Right forelimb (tissue), 1 donor: ENCODE data around the gene CCDC120.
A peak's percentile ranks its signal among the peaks of the same experiment; 100 is the strongest.

ENCODE experiments used
- DNase-seq: peaks from one replicate; pipeline ENCODE4 v3.0.0-alpha.2; 2018

CCDC120 gene, protein sequence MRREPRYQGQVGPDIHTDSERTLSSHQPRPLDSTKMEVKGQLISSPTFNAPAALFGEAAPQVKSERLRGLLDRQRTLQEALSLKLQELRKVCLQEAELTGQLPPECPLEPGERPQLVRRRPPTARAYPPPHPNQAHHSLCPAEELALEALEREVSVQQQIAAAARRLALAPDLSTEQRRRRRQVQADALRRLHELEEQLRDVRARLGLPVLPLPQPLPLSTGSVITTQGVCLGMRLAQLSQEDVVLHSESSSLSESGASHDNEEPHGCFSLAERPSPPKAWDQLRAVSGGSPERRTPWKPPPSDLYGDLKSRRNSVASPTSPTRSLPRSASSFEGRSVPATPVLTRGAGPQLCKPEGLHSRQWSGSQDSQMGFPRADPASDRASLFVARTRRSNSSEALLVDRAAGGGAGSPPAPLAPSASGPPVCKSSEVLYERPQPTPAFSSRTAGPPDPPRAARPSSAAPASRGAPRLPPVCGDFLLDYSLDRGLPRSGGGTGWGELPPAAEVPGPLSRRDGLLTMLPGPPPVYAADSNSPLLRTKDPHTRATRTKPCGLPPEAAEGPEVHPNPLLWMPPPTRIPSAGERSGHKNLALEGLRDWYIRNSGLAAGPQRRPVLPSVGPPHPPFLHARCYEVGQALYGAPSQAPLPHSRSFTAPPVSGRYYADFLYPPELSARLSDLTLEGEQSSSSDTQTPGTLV

DNA sequence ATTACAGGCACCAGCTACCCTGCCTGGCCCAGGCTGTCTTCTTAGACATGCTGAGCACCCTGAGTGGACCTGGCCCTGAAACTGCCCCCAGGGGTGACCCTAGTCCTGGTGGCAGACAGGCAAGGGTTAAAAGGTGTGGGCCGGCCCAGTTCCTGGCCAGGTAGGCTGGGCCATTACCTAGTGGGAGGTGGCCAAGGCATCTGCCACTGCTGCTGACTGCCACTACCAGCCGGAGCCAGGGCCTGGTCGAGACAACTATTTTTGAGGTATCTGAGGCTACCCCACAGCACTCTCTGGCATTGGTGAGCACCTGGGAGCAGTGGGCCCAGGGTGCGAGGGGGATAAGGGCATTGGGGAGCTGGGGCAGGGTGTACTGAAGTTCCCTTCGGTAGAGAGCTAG is at the start of gene CCDC120:
Gene CCDC120, plus strand, starts transcription at position 206 of the 400 bp plus-strand sequence. CDS start 3,043 bp downstream, outside the sequence.
- no peak for DNase-seq

DNA sequence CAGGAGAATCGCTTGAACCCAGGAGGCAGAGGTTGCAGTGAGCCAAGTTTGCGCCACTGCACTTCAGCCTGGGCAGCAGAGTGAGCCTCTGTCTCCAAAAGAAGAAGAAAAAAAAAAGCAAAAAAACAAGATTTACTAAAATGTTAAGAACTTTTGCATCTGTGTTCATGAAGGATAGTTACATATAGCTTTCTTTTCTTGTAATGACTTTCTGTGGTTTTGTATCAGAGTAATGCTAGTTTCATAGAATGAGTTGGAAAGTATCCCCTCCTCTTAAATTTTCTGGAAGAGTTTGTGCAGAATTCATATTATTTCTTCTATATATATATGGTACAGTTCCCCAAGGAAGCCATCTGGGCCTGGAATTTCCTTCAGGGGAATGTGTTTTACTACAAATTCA is 39.7 kb upstream of the CCDC120 start:
- no peak for DNase-seq

DNA sequence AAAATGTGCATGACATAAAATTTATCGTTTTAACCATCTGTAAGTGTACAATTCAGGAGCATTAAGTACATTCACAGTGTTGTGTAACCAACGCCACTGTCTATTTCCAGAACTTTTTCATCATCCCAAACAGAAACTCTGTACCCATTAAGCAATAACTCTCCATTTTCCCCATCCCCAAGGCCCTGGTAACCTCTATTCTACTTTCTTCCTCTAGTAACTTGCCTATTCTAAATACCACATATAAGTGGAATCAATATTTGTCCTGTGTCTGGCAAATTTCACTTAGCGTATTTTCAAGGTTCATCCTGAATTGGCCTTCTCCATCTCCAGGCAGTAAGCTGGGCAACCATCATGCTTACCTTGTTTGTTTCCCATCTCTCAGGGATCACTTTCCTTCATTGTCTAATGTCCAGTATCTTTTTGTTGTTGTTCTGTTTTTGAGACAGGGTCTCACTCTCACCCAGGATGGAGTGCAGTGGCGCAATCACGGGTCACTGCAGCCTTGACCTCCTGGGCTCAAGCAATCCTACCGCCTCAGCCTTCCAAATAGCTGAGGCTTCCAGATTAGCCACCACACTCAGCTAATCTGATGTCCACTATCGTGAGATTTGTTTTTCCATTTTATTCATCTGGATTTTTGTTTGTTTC is 39.1 kb upstream of the CCDC120 start:
- DNase-seq = no peak

DNA sequence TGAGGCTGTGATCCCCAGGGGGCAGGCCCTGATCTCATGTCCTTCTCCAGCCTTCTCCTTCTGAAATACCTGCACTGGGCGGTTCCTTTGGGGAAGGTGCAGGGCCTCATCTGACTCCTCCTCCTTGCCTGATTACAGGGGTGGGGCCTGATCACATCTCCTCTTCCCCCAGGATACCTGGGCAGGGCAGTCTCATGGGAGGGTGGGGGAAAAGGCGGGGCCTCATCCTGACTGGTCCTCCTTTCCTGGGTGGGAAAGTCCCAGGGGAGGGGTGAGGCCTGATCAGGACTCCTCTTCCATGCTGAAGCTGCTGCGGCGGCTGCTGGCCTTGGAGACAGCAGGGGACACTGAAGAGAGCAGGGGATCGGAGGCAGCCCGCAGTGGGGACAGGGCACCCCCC is 28.9 kb upstream of the CCDC120 start:
- DNase-seq = no peak

DNA sequence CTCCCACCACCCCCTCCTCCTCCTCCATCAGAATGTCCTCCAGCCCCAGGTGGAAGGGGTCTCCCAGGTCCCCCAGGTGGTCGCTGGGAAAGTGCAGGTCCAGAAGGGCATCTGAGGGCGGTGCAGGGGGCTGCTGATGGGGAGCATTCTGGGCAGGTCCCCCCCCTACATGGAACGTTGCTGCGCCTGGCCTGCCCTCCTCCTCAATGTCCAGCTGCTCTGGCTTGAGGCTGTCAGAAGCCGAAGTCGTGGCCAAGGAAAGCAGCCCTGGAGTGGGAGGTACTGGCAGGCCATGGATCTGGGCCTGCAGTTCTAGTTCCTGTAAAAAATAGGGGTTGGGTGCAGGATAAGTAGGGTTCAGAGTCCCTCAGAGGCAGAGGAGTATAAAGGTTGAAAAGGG is 28.5 kb upstream of the CCDC120 start:
- no peak for DNase-seq

DNA sequence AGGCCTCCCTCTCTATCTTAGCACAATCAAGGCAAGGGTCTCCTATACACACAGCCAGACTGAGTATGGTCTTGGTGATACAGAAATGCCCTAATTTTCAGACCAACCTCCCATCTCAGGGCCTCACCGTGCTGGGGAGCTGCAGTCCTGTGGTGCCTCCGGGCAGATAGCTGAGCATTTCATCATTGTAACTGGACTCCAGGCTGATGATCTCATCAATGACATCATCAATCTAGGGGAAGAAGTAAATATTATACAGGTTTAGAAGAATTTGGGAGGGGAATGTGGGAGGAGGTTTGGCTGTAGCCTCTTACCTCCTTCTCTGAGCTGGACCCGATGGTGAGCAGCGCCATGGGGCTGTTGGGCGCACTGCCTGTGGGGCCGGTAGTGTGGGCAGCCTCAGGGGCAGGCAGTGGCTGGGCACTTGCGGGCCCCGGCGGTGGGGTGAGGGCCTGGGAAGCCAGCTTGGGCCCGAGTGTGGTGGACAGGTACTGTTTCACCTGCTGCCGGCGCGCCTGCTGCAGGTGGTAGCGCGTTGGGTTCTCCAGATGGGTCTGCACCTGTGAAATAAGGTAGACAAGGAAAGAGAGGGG is 20.8 kb upstream of the CCDC120 start:
- DNase-seq = no peak

DNA sequence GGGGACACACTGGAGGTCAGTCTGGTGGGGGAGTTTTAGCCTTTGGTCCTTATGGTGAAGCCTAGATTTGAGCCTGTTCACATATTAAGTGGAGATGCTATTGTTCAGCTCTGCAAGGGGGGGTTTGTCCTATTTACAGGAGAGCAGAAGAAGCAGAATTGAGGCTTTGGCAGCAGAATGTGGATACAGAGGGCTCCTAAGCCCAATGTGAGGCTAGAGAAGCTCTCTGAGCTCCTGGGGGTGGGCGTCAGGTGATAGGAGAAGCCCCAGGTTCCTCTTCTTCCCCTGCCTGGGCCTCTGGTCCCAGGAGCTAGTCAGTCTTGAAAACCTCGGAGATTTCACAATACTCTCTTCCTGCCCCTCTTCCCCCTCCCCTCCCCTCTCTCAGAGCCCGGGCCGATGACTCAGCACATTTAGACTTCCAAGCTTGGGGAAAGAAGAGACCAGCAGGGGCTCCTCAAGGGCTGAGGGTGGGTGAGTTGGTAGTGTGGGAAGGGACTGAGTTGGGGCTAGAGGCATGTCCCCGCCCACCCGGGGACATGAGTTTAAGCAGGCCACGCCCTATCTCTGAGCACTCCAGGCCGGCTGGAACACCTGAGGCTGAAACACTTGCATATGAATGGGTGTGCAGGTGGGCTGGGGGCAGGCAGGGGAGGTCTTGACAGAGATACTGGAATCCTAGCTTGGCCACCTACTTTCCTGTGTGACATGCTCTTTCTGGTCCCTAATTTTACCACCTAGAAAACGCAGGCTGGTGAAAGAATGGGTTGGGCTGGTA is 19.0 kb upstream of the CCDC120 start:
- DNase-seq = no peak

DNA sequence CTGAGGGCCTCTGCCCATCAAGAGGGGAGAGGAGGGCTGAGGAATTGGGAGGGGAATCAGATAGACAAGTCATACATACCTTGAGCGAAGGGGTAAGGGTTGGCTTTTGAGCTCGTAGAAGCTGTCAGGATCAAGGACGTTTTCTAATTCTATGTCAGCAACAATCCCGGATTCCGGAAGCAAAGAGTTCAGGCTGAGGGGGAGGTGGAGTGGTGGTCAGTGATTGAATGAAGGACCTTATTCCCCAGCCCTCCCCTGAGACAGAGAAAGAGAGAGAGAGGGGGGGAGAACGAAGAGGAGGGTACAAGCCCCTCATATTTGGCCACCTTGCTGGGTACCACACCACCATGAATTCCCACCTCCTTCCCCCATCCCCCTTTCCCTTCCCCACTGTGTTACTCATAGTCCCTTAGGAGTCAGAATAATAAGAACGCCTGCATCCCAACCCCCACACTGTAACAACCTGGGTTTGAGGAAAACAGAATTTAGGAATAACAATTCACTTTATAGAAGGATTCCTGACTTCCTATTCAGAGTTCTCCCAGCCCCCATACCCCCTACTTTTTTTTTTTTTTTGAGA is 18.3 kb upstream of the CCDC120 start:
- no peak for DNase-seq

DNA sequence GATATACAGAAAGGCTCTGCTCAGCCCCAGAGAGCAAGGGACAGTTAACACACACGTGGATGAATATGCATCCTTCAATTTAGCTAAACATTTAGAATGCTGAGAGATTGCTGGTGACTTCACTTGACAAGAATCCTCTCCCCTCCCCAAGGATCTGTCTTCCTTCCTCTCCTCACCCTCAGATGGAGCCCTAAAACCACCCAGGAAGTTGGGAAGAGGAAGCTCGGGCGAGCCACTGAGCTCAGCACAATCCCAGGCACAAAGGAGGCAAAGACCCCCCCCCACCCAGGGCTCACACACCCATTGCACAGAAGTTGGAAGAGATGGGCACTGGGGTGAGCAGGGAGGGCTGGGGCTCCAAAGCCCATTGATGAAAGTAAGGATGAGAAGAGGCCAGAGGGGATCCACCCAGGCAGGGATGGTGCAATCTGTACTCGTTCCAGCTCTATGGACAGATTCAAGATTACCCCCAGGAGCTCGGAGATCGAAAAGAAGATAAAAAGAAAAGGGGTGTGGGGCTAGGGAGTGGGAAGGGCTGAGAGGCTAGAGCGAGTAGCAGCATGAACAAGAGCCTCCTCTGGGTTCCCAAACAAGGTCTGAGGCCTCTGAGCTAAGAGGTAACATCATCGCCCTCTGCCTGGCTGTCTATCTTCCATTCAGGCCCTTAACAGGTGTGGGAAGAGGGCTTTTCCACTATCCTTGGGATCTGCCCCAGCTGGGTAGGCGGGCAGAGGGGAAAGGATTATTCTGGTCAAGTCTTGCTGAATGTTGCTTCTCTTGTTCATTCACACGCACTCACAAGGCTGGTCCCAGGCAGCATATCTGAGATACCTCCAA is 16.8 kb upstream of the CCDC120 start:
- DNase-seq = no peak

DNA sequence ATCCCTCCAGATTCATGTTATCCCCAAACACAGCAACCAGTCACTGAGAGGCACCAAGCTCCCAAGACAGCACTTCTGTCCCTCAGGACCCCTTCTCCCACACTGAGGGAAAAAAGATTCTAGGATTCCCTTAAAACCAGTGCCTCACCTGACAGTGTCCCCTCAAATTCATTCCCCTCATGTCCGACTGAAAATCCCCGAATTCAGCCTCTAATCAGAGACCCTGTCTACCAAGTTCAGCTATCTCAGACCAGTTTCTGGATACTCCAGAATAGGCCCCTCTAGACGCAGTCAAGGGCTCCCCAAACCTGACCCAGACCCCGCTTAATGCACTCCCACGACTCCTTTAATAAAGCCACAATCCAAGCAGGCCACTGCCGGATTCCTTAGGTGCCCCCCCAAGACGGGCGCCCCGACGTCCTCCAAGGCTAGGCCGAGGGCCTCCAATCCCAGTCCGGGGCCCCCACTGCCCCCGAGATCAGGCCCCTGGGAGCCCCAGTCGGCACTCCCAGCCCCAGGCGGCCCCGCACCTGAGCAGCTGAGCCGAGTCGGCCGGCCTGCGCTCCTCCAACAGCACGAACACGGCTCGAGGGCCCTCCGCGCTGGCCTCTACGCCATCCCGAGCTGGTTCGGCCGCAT is 16.1 kb upstream of the CCDC120 start:
- DNase-seq = no peak

DNA sequence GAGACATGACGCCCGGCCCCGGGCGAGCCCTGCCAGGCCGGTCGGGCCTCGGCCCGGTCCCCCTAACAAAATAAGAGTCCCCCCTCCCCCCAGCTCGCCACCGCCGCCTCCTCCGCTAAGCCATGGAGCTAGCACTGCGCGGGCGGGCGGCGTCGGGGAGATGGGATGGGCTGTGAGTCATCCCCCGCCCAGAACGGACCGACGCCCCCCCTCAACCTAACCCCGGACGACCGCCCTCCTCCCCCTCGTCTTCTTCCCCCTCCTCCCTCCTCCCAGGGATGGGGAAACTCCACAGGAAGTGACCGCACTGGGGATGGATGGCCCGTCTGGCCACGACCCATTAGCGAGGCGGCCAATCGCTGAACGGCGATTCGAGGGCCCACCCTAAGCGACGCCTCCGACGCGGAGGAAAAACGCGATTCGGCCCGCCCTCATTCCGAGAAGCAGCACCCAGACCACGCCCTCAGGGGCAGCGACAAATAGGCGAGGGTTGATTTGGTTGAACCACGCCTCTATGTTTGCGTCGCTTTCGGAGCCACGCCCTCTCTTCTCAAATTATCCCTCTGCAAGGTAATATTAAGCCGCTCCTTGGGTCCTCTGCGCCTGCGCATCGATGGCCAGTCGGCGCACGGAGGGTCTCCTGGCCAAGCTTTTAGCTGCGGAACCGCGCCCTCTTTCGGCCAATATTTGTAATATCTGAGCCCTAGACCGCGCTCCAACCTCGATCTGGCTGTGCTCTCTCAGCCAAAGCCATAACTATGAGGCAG is 15.4 kb upstream of the CCDC120 start, which contains the start of gene TFE3:
Gene TFE3, minus strand, starts transcription at position 138 of the 767 bp plus-strand sequence. Its CDS starts 131 bp downstream, at position 7.
- peak; percentile 94 for DNase-seq

DNA sequence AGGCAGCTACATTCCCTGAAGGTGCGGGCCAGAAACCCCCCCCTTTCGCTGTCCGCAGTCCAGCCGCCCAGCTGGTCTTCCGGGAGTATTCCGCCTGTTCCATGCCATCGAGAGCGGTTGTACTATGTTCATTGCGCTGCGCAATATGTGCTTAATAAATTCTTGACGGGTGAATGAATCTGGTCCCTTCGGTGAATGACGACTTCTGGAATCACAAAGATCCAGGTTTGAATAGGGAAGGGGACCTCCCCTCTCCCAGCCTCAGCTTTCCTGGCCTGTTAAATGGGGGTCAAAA is 14.9 kb upstream of the CCDC120 start:
- no peak for DNase-seq

DNA sequence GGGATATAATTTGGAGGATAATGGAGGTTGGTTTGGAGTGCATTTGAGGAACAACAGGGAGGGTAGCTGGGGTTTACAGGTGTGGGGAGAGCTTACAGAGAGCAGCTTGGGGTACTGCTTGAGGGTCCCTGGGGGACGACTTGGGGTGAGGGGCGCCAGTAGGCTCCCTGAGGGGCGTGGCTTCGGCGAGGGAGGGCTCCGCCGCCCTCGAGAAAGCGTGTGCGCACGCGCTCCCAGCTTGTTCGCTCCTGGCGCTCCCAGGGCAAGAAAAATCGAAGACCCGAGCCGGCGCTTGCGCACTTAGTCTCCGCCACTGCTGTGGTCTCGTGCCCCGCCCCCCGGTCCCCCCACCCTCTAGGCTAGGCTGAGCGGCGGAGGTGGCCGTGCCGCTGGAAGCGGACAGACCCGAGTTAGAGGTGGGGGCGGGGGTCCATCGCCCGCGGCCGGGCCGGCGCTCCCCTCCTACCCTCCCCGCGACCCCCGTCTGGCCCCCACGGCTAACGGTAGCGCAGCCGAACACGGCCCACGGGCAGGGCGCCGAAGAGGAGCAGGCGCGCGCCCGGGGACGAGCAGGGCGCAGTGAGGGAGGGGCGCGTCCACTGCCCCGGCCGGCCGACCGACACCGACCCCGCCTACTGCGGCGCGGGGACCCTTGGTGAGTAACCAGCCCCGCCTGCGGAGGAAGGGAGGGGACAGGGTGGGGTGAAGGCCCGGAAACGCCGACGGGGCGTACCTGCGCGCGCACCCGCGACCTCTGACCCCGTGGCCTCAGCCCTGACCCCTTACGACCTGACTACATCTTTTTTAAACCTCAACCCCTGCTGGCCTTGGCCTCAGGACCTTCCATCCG is 5.4 kb upstream of the CCDC120 start:
- DNase-seq = peak; percentile 73

DNA sequence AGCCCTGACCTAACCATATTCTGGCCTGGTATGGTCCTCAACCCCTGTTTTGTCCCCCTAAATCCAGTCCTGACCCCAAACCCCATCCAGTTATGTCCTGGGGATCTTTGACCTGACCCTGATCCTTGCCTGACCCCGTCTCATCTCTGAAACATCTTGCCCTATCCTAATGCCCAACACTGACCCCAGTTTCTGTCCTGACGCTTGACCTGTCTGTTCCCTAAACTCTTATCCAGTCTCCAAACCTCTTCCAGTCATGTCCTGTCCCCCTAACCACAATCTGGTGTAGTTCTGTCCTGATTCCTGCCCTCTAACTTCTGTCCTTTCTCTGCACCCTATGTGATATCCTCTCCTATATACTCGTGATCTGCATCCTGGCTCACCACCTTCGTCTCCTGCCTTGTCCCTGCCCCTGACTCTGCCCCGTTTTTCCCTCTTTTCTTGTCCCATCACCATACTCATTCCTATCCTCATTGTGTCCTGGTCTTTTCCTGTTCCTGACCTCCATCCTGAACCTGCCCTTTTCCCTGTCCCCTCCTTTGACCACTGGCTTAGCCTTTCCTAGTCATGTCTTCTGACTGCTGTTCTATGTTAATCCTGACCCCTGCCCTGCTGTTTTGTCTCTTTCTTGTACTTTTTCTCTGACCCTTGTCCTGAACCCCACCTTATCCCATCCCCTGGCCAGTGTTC is 4.6 kb upstream of the CCDC120 start:
- no peak for DNase-seq

DNA sequence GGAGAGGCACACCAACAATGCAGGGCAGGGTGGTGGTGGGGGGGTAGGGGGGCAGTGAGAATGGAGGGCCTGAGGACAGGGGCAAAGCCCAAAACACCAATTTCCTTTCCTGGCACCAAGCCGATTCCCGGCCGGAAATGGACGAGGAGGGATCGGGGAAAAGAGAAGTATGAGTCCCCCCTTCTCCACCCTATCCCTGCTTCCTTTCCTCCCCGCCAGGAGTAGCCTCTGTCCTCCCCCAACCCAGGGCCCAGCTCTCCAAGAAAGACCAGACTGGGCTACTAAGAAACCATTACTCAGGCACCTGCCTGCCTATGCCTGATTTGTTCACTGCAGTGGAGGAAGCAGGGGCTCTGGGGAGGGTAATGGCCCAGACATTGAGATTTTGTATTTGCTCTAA is 402 bp downstream of the CCDC120 start:
- DNase-seq = no peak

DNA sequence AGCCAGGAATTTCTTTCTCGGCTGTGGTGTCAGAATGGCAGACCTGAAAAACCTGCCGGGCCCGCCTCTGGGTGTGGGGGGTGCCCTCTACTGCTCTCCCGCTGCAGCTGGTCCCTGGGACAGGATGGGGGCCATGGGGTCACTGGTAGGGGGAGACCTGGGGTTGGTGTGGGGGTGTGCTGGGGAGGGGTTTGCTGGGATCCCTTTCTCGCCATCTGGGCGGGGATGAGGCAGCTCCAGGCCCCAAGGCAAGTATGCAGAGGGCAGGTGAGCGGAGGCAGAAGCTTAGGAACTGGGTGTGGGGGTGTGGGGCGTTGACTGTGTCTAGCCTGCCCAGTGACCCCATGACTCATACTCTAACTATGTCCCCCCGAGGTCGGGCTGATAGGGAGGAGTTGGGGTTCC is 884 bp downstream of the CCDC120 start:
- DNase-seq = no peak

DNA sequence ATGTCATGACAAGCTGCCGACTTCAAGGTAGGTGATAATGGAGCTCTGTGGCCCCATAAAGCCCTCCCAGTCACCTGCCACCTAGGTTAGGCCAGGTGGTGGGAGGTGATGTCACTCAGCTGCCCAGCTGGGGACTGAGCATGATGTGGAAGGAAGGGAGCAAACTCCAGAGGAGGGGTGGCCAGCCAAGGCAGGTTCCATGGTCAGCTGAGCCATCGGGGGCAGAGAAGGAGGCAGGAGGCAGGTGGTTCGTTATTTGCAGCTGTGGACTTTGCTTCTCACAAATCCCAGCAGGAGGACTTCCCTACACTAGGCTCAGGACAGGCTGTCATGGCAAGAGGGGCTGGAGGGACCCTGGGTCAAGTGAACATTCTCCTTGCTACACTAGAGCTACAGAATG is 2.1 kb downstream of the CCDC120 start:
- DNase-seq = no peak

DNA sequence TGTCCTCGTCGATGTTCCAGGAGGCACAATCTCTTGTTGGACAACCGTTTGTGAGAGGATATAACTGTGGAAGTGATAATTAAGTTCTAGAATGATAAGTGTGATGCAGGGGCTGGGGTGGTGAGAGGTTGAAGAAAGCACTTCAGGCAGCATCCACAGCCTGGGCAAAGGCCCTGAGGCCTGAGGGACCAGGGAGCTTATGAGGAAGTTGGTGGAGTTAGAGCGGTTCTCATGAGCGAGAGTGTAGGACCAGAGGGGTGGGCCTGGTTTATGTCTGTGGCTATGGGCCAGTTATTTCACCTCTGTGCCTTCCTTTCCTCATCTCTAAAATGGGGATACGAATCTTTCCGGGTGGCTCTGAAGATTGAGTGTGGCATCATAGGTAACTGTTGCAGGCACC is 2.7 kb downstream of the CCDC120 start:
- DNase-seq = no peak
